Neural progenitor cell (in vitro differentiated cells): ENCODE results near the gene ZNF783. TPM values are rescaled to one million over a fixed set of nuclear protein-coding genes. Genes with fewer than 3 reads are reported as not detected.

Experiments used
- DNase-seq: peaks from one replicate; pipeline ENCODE4 v3.0.0-alpha.2; 2016; ENCODE audit warnings: low spot score
- H2AFZ ChIP-seq: fragments of 200-600 bp; sonication (generic); replicated peaks from 2 replicates; pipeline ENCODE4 v1.6.1; 2016; ENCODE audit warnings: antibody characterized with exemption
- H3F3A ChIP-seq: fragments of 200-600 bp; sonication (generic); 2 replicates; pipeline ENCODE4 v1.6.1; 2016; ENCODE audit warnings: antibody characterized with exemption, low read depth
- H3K27ac ChIP-seq: fragments of 200-600 bp; sonication (generic); 2 replicates; pipeline ENCODE4 v1.5.1; 2016; ENCODE audit warnings: mild to moderate bottlenecking
- H3K27me3 ChIP-seq: fragments of 200-600 bp; sonication (generic); 2 replicates; pipeline ENCODE4 v1.6.1; 2016; ENCODE audit warnings: mild to moderate bottlenecking, moderate library complexity
- H3K36me3 ChIP-seq: fragments of 200-600 bp; sonication (generic); 2 replicates; pipeline ENCODE4 v1.5.1; 2016
- H3K4me1 ChIP-seq: fragments of 200-600 bp; sonication (generic); 2 replicates; pipeline ENCODE4 v1.6.1; 2016; ENCODE audit warnings: mixed run types
- H3K4me2 ChIP-seq: fragments of 200-600 bp; sonication (generic); 2 replicates; pipeline ENCODE4 v1.6.1; 2016
- H3K4me3 ChIP-seq: fragments of 200-600 bp; sonication (generic); 2 replicates; pipeline ENCODE4 v1.5.1; 2016
- H3K79me2 ChIP-seq: fragments of 200-600 bp; sonication (generic); 2 replicates; pipeline ENCODE4 v1.6.1; 2016; ENCODE audit warnings: low read depth
- H3K9ac ChIP-seq: fragments of 200-600 bp; sonication (generic); 2 replicates; pipeline ENCODE4 v1.6.1; 2016
- H3K9me3 ChIP-seq: fragments of 200-600 bp; sonication (generic); 2 replicates; pipeline ENCODE4 v1.5.1; 2016; ENCODE audit warnings: low read depth
- H4K20me1 ChIP-seq: fragments of 200-600 bp; sonication (generic); 2 replicates; pipeline ENCODE4 v1.6.1; 2016; ENCODE audit warnings: low read depth
- H3K27ac Mint-ChIP-seq: 3 replicates; pipeline ENCODE4 v1.8.0; 2021; ENCODE audit warnings: mixed read lengths
- H3K27me3 Mint-ChIP-seq: 2 replicates; pipeline ENCODE4 v1.8.0; 2022; ENCODE audit warnings: low read depth, mild to moderate bottlenecking, inconsistent platforms, moderate library complexity, mixed read lengths; ENCODE audit not compliant: insufficient read depth
- H3K36me3 Mint-ChIP-seq: 3 replicates; pipeline ENCODE4 v1.8.0; 2021; ENCODE audit warnings: mixed read lengths
- H3K4me1 Mint-ChIP-seq: 3 replicates; pipeline ENCODE4 v1.8.0; 2021; ENCODE audit warnings: mixed read lengths
- H3K4me3 Mint-ChIP-seq: 3 replicates; pipeline ENCODE4 v1.8.0; 2021; ENCODE audit warnings: mild to moderate bottlenecking, moderate library complexity, mixed read lengths
- H3K9me3 Mint-ChIP-seq: 3 replicates; pipeline ENCODE4 v1.8.0; 2020; ENCODE audit warnings: mixed read lengths
- EZH2 ChIP-seq: fragments of 200-600 bp; sonication (generic); IDR thresholded peaks from 2 replicates; pipeline ENCODE4 v1.6.1; 2017; ENCODE audit warnings: antibody characterized with exemption, mild to moderate bottlenecking, moderate library complexity
- EZH2phosphoT487 ChIP-seq: fragments of 200-600 bp; sonication (generic); IDR thresholded peaks from 2 replicates; pipeline ENCODE4 v1.6.1; 2017; ENCODE audit warnings: antibody characterized with exemption
- total RNA-seq: library from RNA; depleted of rRNA; stranded (reverse); fragments of >200 nt; gene quantifications from 2 replicates; pipeline ENCODE4 v1.2.3, GENCODE V29; 2015; ENCODE audit warnings: low replicate concordance
- TF ChIP-seq, protein P1 (sequence below): fragments of 200-600 bp; sonication (generic); IDR thresholded peaks from 2 replicates; pipeline ENCODE4 v1.5.1; 2017; ENCODE audit warnings: antibody characterized with exemption, mild to moderate bottlenecking

The ZNF783 gene
- total RNA-seq, 1 donor from 2014 or later: 5.5 TPM

- Mint-ChIP-seq H3K4me1 (no peaks in the 10 kb centered on the region), H3K9me3 (peaks cover 15% of the 10 kb centered on the region), H3K27me3 (peaks cover 5% of the 10 kb centered on the region), H3K27ac (no peak overlapping the region), H3K4me3 (no peak overlapping the region), H3K36me3 (peaks cover 2% of the 10 kb centered on the region)
- no peak overlapping the region for H3K9ac ChIP-seq
- H3K4me3 ChIP-seq: no peak overlapping the region
- H2AFZ ChIP-seq: peak overlapping the region; percentile 32
- DNase-seq: no peak
- no peaks in the 10 kb centered on the region for H3K36me3 ChIP-seq
- no peak overlapping the region for H3K4me2 ChIP-seq
- no peaks in the 10 kb centered on the region for H3K79me2 ChIP-seq
- H3K9me3 ChIP-seq: peaks cover 6% of the 10 kb centered on the region
- no peaks in the 10 kb centered on the region for H3K4me1 ChIP-seq
- no peaks in the 10 kb centered on the region for H4K20me1 ChIP-seq
- H3K27ac ChIP-seq: no peak overlapping the region
- no peaks in the 10 kb centered on the region for H3F3A ChIP-seq
- H3K27me3 ChIP-seq: no peaks in the 10 kb centered on the region
- TF ChIP-seq EZH2phosphoT487: no peak
- TF ChIP-seq, protein P1, sequence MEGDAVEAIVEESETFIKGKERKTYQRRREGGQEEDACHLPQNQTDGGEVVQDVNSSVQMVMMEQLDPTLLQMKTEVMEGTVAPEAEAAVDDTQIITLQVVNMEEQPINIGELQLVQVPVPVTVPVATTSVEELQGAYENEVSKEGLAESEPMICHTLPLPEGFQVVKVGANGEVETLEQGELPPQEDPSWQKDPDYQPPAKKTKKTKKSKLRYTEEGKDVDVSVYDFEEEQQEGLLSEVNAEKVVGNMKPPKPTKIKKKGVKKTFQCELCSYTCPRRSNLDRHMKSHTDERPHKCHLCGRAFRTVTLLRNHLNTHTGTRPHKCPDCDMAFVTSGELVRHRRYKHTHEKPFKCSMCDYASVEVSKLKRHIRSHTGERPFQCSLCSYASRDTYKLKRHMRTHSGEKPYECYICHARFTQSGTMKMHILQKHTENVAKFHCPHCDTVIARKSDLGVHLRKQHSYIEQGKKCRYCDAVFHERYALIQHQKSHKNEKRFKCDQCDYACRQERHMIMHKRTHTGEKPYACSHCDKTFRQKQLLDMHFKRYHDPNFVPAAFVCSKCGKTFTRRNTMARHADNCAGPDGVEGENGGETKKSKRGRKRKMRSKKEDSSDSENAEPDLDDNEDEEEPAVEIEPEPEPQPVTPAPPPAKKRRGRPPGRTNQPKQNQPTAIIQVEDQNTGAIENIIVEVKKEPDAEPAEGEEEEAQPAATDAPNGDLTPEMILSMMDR: no peak
- TF ChIP-seq EZH2: no peak
These were observed 60.1 kb downstream of the ZNF783 start for GRCh38 chr7:149321978-149322541.

DNA sequence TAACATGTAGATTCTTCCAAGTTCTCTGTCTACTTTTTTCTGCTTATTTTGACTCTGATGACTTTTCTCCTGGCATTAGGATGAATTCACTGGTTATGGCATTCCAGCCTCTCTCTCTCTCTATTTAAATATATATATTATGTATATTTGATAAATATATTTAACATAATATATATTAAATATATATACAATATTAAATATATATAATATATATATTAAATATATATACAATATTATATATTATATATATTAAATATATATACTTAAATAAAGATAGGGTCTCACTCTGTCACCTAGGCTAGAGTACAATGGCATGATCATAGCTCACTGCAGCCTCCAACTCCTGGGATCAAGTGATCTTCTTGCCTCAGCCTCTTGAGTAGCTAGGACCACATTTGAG lies 60.7 kb downstream of the ZNF783 start:
- H3K9me3 Mint-ChIP-seq: peaks cover 11% of the 10 kb centered on the region
- H3K79me2 ChIP-seq: no peaks in the 10 kb centered on the region
- no peak overlapping the region for H3K27ac ChIP-seq
- H3K4me3 ChIP-seq: no peak overlapping the region
- no peaks in the 10 kb centered on the region for H3K4me1 ChIP-seq
- no peaks in the 10 kb centered on the region for H3K4me1 Mint-ChIP-seq
- H3K36me3 ChIP-seq: no peaks in the 10 kb centered on the region
- no peak for TF ChIP-seq EZH2phosphoT487
- no peak for TF ChIP-seq EZH2
- TF ChIP-seq, protein P1: no peak
- DNase-seq: no peak
- peaks cover 4% of the 10 kb centered on the region for H3K27me3 Mint-ChIP-seq
- H3F3A ChIP-seq: no peaks in the 10 kb centered on the region
- no peak overlapping the region for H3K27ac Mint-ChIP-seq
- peaks cover 6% of the 10 kb centered on the region for H3K9me3 ChIP-seq
- no peak overlapping the region for H3K4me2 ChIP-seq
- H3K9ac ChIP-seq: no peak overlapping the region
- H4K20me1 ChIP-seq: no peaks in the 10 kb centered on the region
- no peaks in the 10 kb centered on the region for H3K27me3 ChIP-seq
- H3K36me3 Mint-ChIP-seq: peaks cover 2% of the 10 kb centered on the region
- H2AFZ ChIP-seq: no peak overlapping the region
- no peak overlapping the region for H3K4me3 Mint-ChIP-seq

DNA sequence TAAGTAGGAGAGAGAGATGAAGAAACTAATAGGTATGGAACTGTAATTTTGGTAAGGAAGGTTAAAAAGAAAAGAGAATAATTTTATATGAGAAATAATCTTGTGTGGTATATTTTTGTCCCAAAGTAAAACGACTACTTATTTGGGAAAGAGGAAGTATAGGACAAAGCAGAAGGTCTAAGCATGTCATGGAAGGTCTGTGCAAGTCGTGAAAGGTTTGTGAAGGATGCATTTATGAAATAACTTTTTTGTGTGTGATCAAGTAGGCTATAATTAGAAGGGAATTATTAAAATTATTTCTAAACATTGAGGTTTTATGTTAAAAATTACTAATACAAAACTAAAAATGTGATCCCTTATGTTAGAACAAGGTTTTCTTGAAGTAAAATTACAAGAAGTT lies 63.3 kb downstream of the ZNF783 start:
- no peak for TF ChIP-seq EZH2phosphoT487
- Histone ChIP-seq H3K27ac (no peak overlapping the region), H4K20me1 (no peaks in the 10 kb centered on the region), H3K79me2 (no peaks in the 10 kb centered on the region), H3K4me2 (no peak overlapping the region), H3K36me3 (no peaks in the 10 kb centered on the region), H3K9ac (no peak overlapping the region), H3K4me3 (no peak overlapping the region), H3K9me3 (peaks cover 6% of the 10 kb centered on the region), H3K27me3 (no peaks in the 10 kb centered on the region), H3F3A (no peaks in the 10 kb centered on the region), H3K4me1 (no peaks in the 10 kb centered on the region), H2AFZ (no peak overlapping the region)
- H3K4me1 Mint-ChIP-seq: no peaks in the 10 kb centered on the region
- DNase-seq: no peak
- H3K27ac Mint-ChIP-seq: no peak overlapping the region
- peaks cover 8% of the 10 kb centered on the region for H3K9me3 Mint-ChIP-seq
- H3K36me3 Mint-ChIP-seq: no peaks in the 10 kb centered on the region
- H3K4me3 Mint-ChIP-seq: no peak overlapping the region
- peaks cover 5% of the 10 kb centered on the region for H3K27me3 Mint-ChIP-seq

DNA sequence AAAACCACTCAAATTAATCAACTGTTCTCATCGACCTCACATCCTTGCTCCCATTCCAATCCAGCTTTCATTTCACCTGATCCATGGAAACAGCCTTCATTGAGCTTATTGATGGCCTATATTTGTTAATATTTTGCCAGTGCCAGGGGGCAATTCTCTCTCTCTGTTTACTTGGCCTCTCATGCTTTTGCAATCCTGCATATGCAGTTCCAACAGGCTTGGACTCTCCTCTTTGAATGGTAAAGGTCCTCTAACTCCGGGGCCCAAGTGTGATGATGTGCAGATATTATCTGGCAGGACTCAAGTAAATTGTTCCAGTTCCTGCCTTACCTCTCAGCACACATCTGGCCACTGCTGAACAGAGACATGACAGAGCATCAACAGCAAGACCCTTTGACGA lies 67.3 kb downstream of the ZNF783 start:
- no peak overlapping the region for H3K27ac ChIP-seq
- H3K4me3 ChIP-seq: no peak overlapping the region
- Mint-ChIP-seq H3K27ac (no peak overlapping the region), H3K36me3 (no peaks in the 10 kb centered on the region), H3K9me3 (peaks cover 16% of the 10 kb centered on the region), H3K4me3 (no peak overlapping the region), H3K27me3 (peaks cover 5% of the 10 kb centered on the region), H3K4me1 (no peaks in the 10 kb centered on the region)
- DNase-seq: no peak
- H3F3A ChIP-seq: no peaks in the 10 kb centered on the region
- no peaks in the 10 kb centered on the region for H3K36me3 ChIP-seq
- H2AFZ ChIP-seq: no peak overlapping the region
- no peak overlapping the region for H3K9ac ChIP-seq
- TF ChIP-seq EZH2phosphoT487 (no peak), EZH2 (no peak)
- TF ChIP-seq, protein P1: no peak
- H3K27me3 ChIP-seq: no peaks in the 10 kb centered on the region
- no peaks in the 10 kb centered on the region for H4K20me1 ChIP-seq
- no peak overlapping the region for H3K4me2 ChIP-seq
- H3K9me3 ChIP-seq: peaks cover 6% of the 10 kb centered on the region
- H3K79me2 ChIP-seq: no peaks in the 10 kb centered on the region
- no peaks in the 10 kb centered on the region for H3K4me1 ChIP-seq
